ENCODE data around the gene JAK2. TPM values are rescaled to one million over a fixed set of nuclear protein-coding genes. Genes with fewer than 3 reads are reported as not detected.

Gene JAK2
- total RNA-seq, 2 donors from 2014 or later, result 10.4 to 12.3 TPM

DNA sequence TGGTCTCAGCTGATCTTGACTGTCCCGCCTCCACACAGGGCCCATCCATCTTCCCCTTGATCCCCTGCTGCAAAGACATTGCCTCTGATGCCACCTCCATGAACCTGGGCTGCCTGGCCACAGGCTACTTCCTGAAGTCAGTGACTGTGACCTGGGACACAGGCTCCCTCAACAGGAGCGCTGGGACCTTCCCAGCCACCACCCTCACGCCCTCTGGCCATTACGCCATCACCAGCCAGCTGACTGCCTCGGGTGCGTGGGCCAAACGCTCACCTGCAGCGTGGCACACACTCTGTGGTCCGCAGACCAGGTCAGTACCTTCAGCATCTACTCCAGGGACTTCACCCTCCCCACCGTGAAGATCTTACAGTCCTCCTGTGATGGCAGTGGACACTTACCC, 128.5 kb downstream of the JAK2 start:
- Histone ChIP-seq H3K9me3 (ENCODE audit: control insufficient read depth, low read length) (no peaks in the 10 kb centered on the region), H3K27me3 (ENCODE audit: control insufficient read depth, insufficient read depth, low read length, poor library complexity, severe bottlenecking) (no peaks in the 10 kb centered on the region), H3K4me1 (ENCODE audit: control insufficient read depth, insufficient read depth, low read length) (no peaks in the 10 kb centered on the region), H3K4me3 (ENCODE audit: low read length) (no peak overlapping the region), H3K36me3 (ENCODE audit: control insufficient read depth, insufficient read depth, low read length) (peaks cover 10% of the 10 kb centered on the region), H3K27ac (ENCODE audit: low read depth, low read length) (no peak overlapping the region), H3K9ac (ENCODE audit: extremely low read depth, low read length, poor library complexity, severe bottlenecking) (no peak overlapping the region)
- WGBS, 2 experiments (ENCODE audit: insufficient coverage in 1 of 2, insufficient read length in 1 of 2), result 94 to 97% methylated on average over 7 to 10 of the region's 10 CpGs
- H3K27me3 Mint-ChIP-seq (ENCODE audit: insufficient read depth), result no peaks in the 10 kb centered on the region
- TF ChIP-seq, protein P1, sequence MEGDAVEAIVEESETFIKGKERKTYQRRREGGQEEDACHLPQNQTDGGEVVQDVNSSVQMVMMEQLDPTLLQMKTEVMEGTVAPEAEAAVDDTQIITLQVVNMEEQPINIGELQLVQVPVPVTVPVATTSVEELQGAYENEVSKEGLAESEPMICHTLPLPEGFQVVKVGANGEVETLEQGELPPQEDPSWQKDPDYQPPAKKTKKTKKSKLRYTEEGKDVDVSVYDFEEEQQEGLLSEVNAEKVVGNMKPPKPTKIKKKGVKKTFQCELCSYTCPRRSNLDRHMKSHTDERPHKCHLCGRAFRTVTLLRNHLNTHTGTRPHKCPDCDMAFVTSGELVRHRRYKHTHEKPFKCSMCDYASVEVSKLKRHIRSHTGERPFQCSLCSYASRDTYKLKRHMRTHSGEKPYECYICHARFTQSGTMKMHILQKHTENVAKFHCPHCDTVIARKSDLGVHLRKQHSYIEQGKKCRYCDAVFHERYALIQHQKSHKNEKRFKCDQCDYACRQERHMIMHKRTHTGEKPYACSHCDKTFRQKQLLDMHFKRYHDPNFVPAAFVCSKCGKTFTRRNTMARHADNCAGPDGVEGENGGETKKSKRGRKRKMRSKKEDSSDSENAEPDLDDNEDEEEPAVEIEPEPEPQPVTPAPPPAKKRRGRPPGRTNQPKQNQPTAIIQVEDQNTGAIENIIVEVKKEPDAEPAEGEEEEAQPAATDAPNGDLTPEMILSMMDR (conservative IDR thresholded peaks at IDR 0.05), result no peak
- H3K4me3 Mint-ChIP-seq, result no peak overlapping the region
- H3K36me3 Mint-ChIP-seq (ENCODE audit: low read depth), result peaks cover 29% of the 10 kb centered on the region
- peaks cover 3% of the 10 kb centered on the region for H3K9me3 Mint-ChIP-seq
- peak; percentile 34 for DNase-seq
- H3K27ac Mint-ChIP-seq, result no peak overlapping the region
- H3K4me1 Mint-ChIP-seq, result no peaks in the 10 kb centered on the region

DNA sequence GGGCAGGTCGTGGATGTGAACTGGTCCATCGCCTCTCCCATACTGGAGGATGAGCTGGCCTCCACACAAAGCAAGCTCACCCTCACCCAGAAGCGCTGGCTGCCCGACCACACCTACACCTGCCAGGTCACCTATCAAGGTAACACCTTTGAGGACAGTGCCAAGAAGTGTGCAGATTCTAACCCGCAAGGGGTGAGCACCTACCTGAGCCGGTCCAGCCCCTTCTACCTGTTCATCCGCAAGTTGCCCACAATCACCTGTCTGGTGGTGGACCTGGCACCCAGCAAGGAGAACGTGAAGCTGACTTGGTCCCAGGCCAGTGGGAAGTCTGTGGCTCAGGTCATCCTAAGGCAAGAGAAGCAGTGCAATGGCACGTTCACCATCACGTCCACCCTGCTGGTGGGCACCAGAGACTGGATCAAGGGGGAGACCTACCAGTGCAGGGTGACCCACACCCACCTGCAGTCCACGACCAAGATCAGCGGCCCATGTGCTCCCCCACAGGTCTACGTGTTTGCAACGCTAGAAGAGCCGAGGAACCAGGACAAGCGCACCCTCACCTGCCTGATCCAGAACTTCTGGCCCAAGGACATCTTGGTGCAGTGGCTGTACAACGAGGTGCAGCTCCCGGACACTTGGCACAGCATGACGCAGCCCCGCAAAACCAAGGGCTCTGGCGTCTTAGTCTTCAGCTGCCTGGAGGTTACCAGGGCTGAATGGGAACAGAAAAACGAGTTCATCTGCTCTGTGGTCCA, 129.1 kb downstream of the JAK2 start:
- Mint-ChIP-seq H3K27ac (no peak overlapping the region), H3K27me3 (ENCODE audit: insufficient read depth) (no peaks in the 10 kb centered on the region), H3K36me3 (ENCODE audit: low read depth) (peaks cover 29% of the 10 kb centered on the region), H3K4me3 (no peak overlapping the region), H3K9me3 (peaks cover 3% of the 10 kb centered on the region), H3K4me1 (no peaks in the 10 kb centered on the region)
- no peaks in the 10 kb centered on the region for H3K9me3 ChIP-seq (ENCODE audit: control insufficient read depth, low read length)
- TF ChIP-seq, protein P1 (conservative IDR thresholded peaks at IDR 0.05), result no peak
- H3K4me1 ChIP-seq (ENCODE audit: control insufficient read depth, insufficient read depth, low read length), result no peaks in the 10 kb centered on the region
- H3K27ac ChIP-seq (ENCODE audit: low read depth, low read length), result no peak overlapping the region
- DNase-seq, result peak; percentile 34
- no peak overlapping the region for H3K9ac ChIP-seq (ENCODE audit: extremely low read depth, low read length, poor library complexity, severe bottlenecking)
- no peaks in the 10 kb centered on the region for H3K27me3 ChIP-seq (ENCODE audit: control insufficient read depth, insufficient read depth, low read length, poor library complexity, severe bottlenecking)
- 92 to 96% methylated on average over 14 to 22 of the region's 22 CpGs for WGBS, 2 experiments (ENCODE audit: insufficient coverage in 1 of 2, insufficient read length in 1 of 2)
- H3K4me3 ChIP-seq (ENCODE audit: low read length), result no peak overlapping the region
- H3K36me3 ChIP-seq (ENCODE audit: control insufficient read depth, insufficient read depth, low read length), result peaks cover 10% of the 10 kb centered on the region

DNA sequence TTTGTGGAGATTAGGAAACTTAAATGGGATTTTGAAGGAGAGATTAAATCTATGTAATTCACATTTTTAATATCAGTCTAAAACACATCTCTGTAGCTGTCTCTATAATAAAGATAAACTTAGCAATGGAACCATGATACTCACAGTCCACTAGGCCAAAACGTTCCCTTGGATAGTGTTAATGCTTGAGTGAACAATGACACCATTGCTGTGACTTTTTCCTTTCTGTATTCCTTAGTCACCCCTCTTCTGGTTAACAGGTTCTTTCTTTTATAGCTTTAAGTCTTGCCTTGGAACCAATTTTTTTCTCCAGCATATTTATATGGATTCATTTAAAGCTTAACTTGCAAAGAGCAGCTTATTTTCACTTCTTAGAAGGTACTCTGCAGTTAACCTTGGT, 137.0 kb downstream of the JAK2 start:
- peaks cover 12% of the 10 kb centered on the region for H3K4me1 Mint-ChIP-seq
- TF ChIP-seq, protein P1 (conservative IDR thresholded peaks at IDR 0.05), result no peak
- H3K27ac Mint-ChIP-seq, result no peak overlapping the region
- H3K27me3 Mint-ChIP-seq (ENCODE audit: insufficient read depth), result no peaks in the 10 kb centered on the region
- no peaks in the 10 kb centered on the region for H3K27me3 ChIP-seq (ENCODE audit: control insufficient read depth, insufficient read depth, low read length, poor library complexity, severe bottlenecking)
- peaks cover 26% of the 10 kb centered on the region for H3K36me3 ChIP-seq (ENCODE audit: control insufficient read depth, insufficient read depth, low read length)
- WGBS, 2 experiments (ENCODE audit: insufficient coverage in 1 of 2, insufficient read length in 1 of 2), result 86 to 92% methylated on average over 1 of the region's 1 CpG
- H3K9me3 Mint-ChIP-seq, result no peaks in the 10 kb centered on the region
- H3K4me3 Mint-ChIP-seq, result no peak overlapping the region
- no peak overlapping the region for H3K27ac ChIP-seq (ENCODE audit: low read depth, low read length)
- H3K4me3 ChIP-seq (ENCODE audit: low read length), result no peak overlapping the region
- no peaks in the 10 kb centered on the region for H3K9me3 ChIP-seq (ENCODE audit: control insufficient read depth, low read length)
- H3K9ac ChIP-seq (ENCODE audit: extremely low read depth, low read length, poor library complexity, severe bottlenecking), result no peak overlapping the region
- H3K4me1 ChIP-seq (ENCODE audit: control insufficient read depth, insufficient read depth, low read length), result peaks cover 7% of the 10 kb centered on the region
- H3K36me3 Mint-ChIP-seq (ENCODE audit: low read depth), result peaks cover 22% of the 10 kb centered on the region
- DNase-seq, result no peak

Data from endodermal cell (in vitro differentiated cells).